Activated CD8-positive, alpha-beta memory T cell treated with anti-CD3 and anti-CD28 coated beads, Interleukin-2, amount 10 ng/mL, durations not matched to agents 7 days and 5 days (primary cell): Measurements from ENCODE around the gene RXFP2. TPM values are rescaled to one million over a fixed set of nuclear protein-coding genes. Genes with fewer than 3 reads are reported as not detected.

Experiments
- ATAC-seq: fragments of 150-1000 bp; cut with Tn5 transposase; one replicate; pipeline ENCODE4 v1.10.0; 2021; ENCODE audit warnings: moderate library complexity
- CTCF ChIA-PET: fragments of 350-600 bp; sonication (Branson Sonifier 250); formaldehyde crosslinking; loops from one replicate; lab custom pipeline; 2021; ENCODE audit warnings: antibody characterized with exemption; lab: Charles Lee
- DNase-seq: peaks from one replicate; pipeline ENCODE4 v3.0.0-alpha.2; 2020
- H3K27ac Mint-ChIP-seq: one replicate; pipeline ENCODE4 v1.8.0; 2021; ENCODE audit warnings: mild to moderate bottlenecking, mixed read lengths
- H3K27me3 Mint-ChIP-seq: one replicate; pipeline ENCODE4 v1.8.0; 2021; ENCODE audit warnings: mixed read lengths
- H3K36me3 Mint-ChIP-seq: one replicate; pipeline ENCODE4 v1.8.0; 2021; ENCODE audit warnings: mild to moderate bottlenecking, mixed read lengths
- H3K4me1 Mint-ChIP-seq: one replicate; pipeline ENCODE4 v1.8.0; 2021; ENCODE audit warnings: mixed read lengths
- H3K4me3 Mint-ChIP-seq: one replicate; pipeline ENCODE4 v1.8.0; 2021; ENCODE audit warnings: mild to moderate bottlenecking, moderate library complexity, mixed read lengths
- H3K9me3 Mint-ChIP-seq: one replicate; pipeline ENCODE4 v1.8.0; 2022; ENCODE audit warnings: low read depth, mixed read lengths
- total RNA-seq, 2 experiments: library from RNA; stranded (reverse); gene quantifications; one replicate each; pipeline ENCODE4 v1.2.3, GENCODE V29; 2021

RXFP2 gene
- total RNA-seq, 2 experiments from 2014 or later, result not detected

- CTCF ChIA-PET, result no interaction called here
- Mint-ChIP-seq H3K27me3 (no peaks in the 10 kb centered on the region), H3K36me3 (no peaks in the 10 kb centered on the region), H3K4me3 (no peak overlapping the region), H3K9me3 (no peaks in the 10 kb centered on the region), H3K27ac (no peak overlapping the region), H3K4me1 (no peaks in the 10 kb centered on the region)
- ATAC-seq, result no peak
- no peak for DNase-seq
Observed at GRCh38 chr13:31775148-31775547, 35.8 kb downstream of the RXFP2 start.

GRCh38 chr13:31775686-31776085 is 36.4 kb downstream of the RXFP2 start:
- Mint-ChIP-seq H3K36me3 (no peaks in the 10 kb centered on the region), H3K9me3 (no peaks in the 10 kb centered on the region), H3K27ac (no peak overlapping the region), H3K4me1 (no peaks in the 10 kb centered on the region), H3K4me3 (no peak overlapping the region), H3K27me3 (no peaks in the 10 kb centered on the region)
- DNase-seq, result no peak
- no peak for ATAC-seq
- CTCF ChIA-PET, result no interaction called here

GRCh38 chr13:31781064-31781463 is 41.7 kb downstream of the RXFP2 start:
- H3K27me3 Mint-ChIP-seq, result no peaks in the 10 kb centered on the region
- H3K27ac Mint-ChIP-seq, result no peak overlapping the region
- ATAC-seq (no peak), DNase-seq (no peak)
- CTCF ChIA-PET, result no interaction called here
- no peaks in the 10 kb centered on the region for H3K9me3 Mint-ChIP-seq
- H3K4me3 Mint-ChIP-seq, result no peak overlapping the region
- H3K36me3 Mint-ChIP-seq, result no peaks in the 10 kb centered on the region
- no peaks in the 10 kb centered on the region for H3K4me1 Mint-ChIP-seq

- Mint-ChIP-seq H3K4me1 (no peaks in the 10 kb centered on the region), H3K27ac (no peak overlapping the region), H3K27me3 (peaks cover 5% of the 10 kb centered on the region), H3K9me3 (no peaks in the 10 kb centered on the region), H3K4me3 (no peak overlapping the region), H3K36me3 (no peaks in the 10 kb centered on the region)
- no peak for ATAC-seq
- CTCF ChIA-PET, result no interaction called here
- no peak for DNase-seq
Observed at GRCh38 chr13:31786011-31786410, 46.7 kb downstream of the RXFP2 start.

GRCh38 chr13:31790992-31791391 is 51.7 kb downstream of the RXFP2 start:
- CTCF ChIA-PET, result no interaction called here
- Mint-ChIP-seq H3K4me1 (no peaks in the 10 kb centered on the region), H3K27me3 (peaks cover 5% of the 10 kb centered on the region), H3K27ac (no peak overlapping the region), H3K9me3 (no peaks in the 10 kb centered on the region), H3K4me3 (no peak overlapping the region), H3K36me3 (no peaks in the 10 kb centered on the region)
- no peak for ATAC-seq
- no peak for DNase-seq

GRCh38 chr13:31793246-31793645 is 53.9 kb downstream of the RXFP2 start:
- DNase-seq (no peak), ATAC-seq (no peak)
- H3K36me3 Mint-ChIP-seq, result no peaks in the 10 kb centered on the region
- H3K9me3 Mint-ChIP-seq, result no peaks in the 10 kb centered on the region
- no peaks in the 10 kb centered on the region for H3K4me1 Mint-ChIP-seq
- H3K27me3 Mint-ChIP-seq, result peaks cover 5% of the 10 kb centered on the region
- CTCF ChIA-PET, result interaction anchor here (0.7 kb wide), 1 partner anchor 233 kb away, joined by 3 read pairs; no protein-coding TSS in a partner anchor
- no peak overlapping the region for H3K27ac Mint-ChIP-seq
- no peak overlapping the region for H3K4me3 Mint-ChIP-seq

- Mint-ChIP-seq H3K36me3 (no peaks in the 10 kb centered on the region), H3K27ac (no peak overlapping the region), H3K9me3 (no peaks in the 10 kb centered on the region), H3K4me1 (no peaks in the 10 kb centered on the region), H3K27me3 (peaks cover 5% of the 10 kb centered on the region), H3K4me3 (no peak overlapping the region)
- DNase-seq (no peak), ATAC-seq (no peak)
- CTCF ChIA-PET, result no interaction called here
Observed at GRCh38 chr13:31794452-31794851, 55.1 kb downstream of the RXFP2 start.

GRCh38 chr13:31797154-31797775 is 57.9 kb downstream of the RXFP2 start:
- no peaks in the 10 kb centered on the region for H3K9me3 Mint-ChIP-seq
- ATAC-seq (no peak), DNase-seq (no peak)
- no peaks in the 10 kb centered on the region for H3K36me3 Mint-ChIP-seq
- no peak overlapping the region for H3K27ac Mint-ChIP-seq
- H3K27me3 Mint-ChIP-seq, result no peaks in the 10 kb centered on the region
- H3K4me3 Mint-ChIP-seq, result no peak overlapping the region
- CTCF ChIA-PET, result no interaction called here
- H3K4me1 Mint-ChIP-seq, result peaks cover 4% of the 10 kb centered on the region

- Mint-ChIP-seq H3K9me3 (no peaks in the 10 kb centered on the region), H3K4me3 (no peak overlapping the region), H3K36me3 (no peaks in the 10 kb centered on the region), H3K4me1 (peaks cover 4% of the 10 kb centered on the region), H3K27ac (no peak overlapping the region), H3K27me3 (peaks cover 2% of the 10 kb centered on the region)
- ATAC-seq (no peak), DNase-seq (no peak)
- CTCF ChIA-PET, result no interaction called here
Observed at GRCh38 chr13:31798189-31798588, 58.9 kb downstream of the RXFP2 start.

- Mint-ChIP-seq H3K27ac (no peak overlapping the region), H3K4me3 (no peak overlapping the region), H3K27me3 (peaks cover 2% of the 10 kb centered on the region), H3K36me3 (no peaks in the 10 kb centered on the region), H3K4me1 (peaks cover 6% of the 10 kb centered on the region), H3K9me3 (no peaks in the 10 kb centered on the region)
- DNase-seq (no peak), ATAC-seq (no peak)
- CTCF ChIA-PET, result no interaction called here
Observed at GRCh38 chr13:31801088-31801487, 61.8 kb downstream of the RXFP2 start.

GRCh38 chr13:31803311-31803710 is 64.0 kb downstream of the RXFP2 start:
- no peak overlapping the region for H3K27ac Mint-ChIP-seq
- no peaks in the 10 kb centered on the region for H3K36me3 Mint-ChIP-seq
- H3K4me1 Mint-ChIP-seq, result peaks cover 17% of the 10 kb centered on the region
- H3K4me3 Mint-ChIP-seq, result no peak overlapping the region
- no peak for ATAC-seq
- no peak for DNase-seq
- CTCF ChIA-PET, result no interaction called here
- H3K9me3 Mint-ChIP-seq, result no peaks in the 10 kb centered on the region
- H3K27me3 Mint-ChIP-seq, result peaks cover 2% of the 10 kb centered on the region

GRCh38 chr13:31805841-31806240 is 66.5 kb downstream of the RXFP2 start:
- peaks cover 17% of the 10 kb centered on the region for H3K4me1 Mint-ChIP-seq
- ATAC-seq, result no peak
- CTCF ChIA-PET, result no interaction called here
- no peak for DNase-seq
- peaks cover 2% of the 10 kb centered on the region for H3K27me3 Mint-ChIP-seq
- no peak overlapping the region for H3K4me3 Mint-ChIP-seq
- H3K27ac Mint-ChIP-seq, result no peak overlapping the region
- no peaks in the 10 kb centered on the region for H3K36me3 Mint-ChIP-seq
- H3K9me3 Mint-ChIP-seq, result no peaks in the 10 kb centered on the region

- ATAC-seq (peak; percentile 53), DNase-seq (peak; percentile 57)
Observed at GRCh38 chr13:31807090-31807541, 67.8 kb downstream of the RXFP2 start.

GRCh38 chr13:31814536-31814935 is 75.2 kb downstream of the RXFP2 start:
- Mint-ChIP-seq H3K36me3 (no peaks in the 10 kb centered on the region), H3K27ac (no peak overlapping the region), H3K4me3 (no peak overlapping the region), H3K4me1 (no peaks in the 10 kb centered on the region), H3K9me3 (peaks cover 19% of the 10 kb centered on the region), H3K27me3 (no peaks in the 10 kb centered on the region)
- ATAC-seq (no peak), DNase-seq (no peak)
- CTCF ChIA-PET, result no interaction called here

More at GRCh38 chr13:31807090-31807541, 67.8 kb downstream of the RXFP2 start:
- H3K27ac Mint-ChIP-seq, result peak overlapping the region; percentile 81
- peaks cover 4% of the 10 kb centered on the region for H3K9me3 Mint-ChIP-seq
- peaks cover 13% of the 10 kb centered on the region for H3K4me1 Mint-ChIP-seq
- H3K36me3 Mint-ChIP-seq, result no peaks in the 10 kb centered on the region
- no peak overlapping the region for H3K4me3 Mint-ChIP-seq
- H3K27me3 Mint-ChIP-seq, result peaks cover 2% of the 10 kb centered on the region
- CTCF ChIA-PET, result no interaction called here
